Stimulated activated CD8-positive, alpha-beta memory T cell treated with anti-CD3 and anti-CD28 coated beads, Interleukin-15, amount 100 ng/mL, for 48 hours (primary cell): Measurements from ENCODE around the gene CDK2AP2.

Source experiments
- DNase-seq, 2 donors: peaks; one replicate each; pipeline ENCODE4 v3.0.0-alpha.2; 2020; ENCODE audit warnings: low read depth in 2 of 2

Gene CDK2AP2

DNA sequence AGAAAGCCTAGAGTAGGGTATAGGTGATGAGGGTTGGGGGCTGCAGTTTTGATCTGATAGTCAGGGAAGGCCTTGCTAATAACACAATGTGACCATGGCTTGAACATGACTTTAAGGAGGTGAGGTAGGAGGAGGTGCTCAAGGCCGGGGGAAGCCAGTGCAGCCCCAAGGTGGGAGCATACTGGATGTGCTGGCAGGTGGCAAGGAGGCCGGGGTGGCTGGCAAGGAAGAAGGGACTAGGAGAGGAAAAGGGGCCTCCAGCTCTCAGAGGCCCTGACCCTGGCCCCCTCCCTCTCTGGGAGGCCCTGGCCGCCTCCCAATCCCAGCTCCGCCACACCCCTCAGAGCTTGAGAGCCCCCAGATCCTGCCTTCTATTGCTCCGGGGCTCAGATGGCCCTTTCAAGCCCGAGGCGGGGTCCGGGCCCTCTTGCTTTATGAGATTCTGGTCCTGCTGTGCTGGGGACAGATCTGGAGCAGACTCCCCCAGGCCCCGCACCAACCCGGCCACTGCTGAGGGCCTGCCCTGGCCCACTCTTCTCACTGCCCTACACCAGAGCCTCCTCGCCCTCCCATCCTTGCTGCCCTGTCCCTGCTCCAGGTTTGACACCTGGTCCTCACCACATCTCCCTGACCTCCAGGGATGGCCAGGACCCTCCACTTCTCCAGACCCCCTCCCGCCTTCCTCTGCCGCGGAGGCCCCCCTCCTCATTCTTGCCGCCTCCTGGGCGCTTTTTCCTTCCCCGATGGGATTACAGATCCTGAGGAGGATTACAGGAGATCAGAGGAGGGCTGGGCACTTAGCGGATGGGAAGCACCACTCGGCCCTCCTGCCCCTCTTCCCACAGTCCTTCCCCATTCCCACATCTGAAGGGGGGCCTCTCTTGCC, 4.6 kb downstream of the CDK2AP2 start:
- DNase-seq, result no peak

- no peak for DNase-seq
Measured at GRCh38 chr11:67502328-67502979, 5.5 kb downstream of the CDK2AP2 start.

GRCh38 chr11:67501854-67502253, 6.1 kb downstream of the CDK2AP2 start:
- DNase-seq, result no peak

- DNase-seq, result no peak
Measured at GRCh38 chr11:67500831-67501715, 6.9 kb downstream of the CDK2AP2 start.

DNA sequence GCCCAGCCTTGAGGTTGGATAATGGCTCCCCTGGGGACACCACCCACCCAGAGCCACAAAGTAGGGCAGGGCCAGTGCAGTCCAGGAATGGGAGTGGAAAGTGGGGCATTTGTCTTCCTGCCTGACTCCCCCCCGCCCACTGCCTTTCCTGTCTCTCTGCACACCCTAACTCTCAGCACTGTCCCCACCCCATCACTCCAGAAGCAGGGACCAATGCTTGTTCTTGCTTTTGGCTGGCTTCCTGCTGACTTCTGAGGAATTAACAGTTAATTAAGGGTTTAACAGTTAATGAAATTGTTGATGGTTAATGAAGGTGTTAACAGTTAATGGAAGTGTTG, 7.5 kb downstream of the CDK2AP2 start:
- no peak for DNase-seq

DNA sequence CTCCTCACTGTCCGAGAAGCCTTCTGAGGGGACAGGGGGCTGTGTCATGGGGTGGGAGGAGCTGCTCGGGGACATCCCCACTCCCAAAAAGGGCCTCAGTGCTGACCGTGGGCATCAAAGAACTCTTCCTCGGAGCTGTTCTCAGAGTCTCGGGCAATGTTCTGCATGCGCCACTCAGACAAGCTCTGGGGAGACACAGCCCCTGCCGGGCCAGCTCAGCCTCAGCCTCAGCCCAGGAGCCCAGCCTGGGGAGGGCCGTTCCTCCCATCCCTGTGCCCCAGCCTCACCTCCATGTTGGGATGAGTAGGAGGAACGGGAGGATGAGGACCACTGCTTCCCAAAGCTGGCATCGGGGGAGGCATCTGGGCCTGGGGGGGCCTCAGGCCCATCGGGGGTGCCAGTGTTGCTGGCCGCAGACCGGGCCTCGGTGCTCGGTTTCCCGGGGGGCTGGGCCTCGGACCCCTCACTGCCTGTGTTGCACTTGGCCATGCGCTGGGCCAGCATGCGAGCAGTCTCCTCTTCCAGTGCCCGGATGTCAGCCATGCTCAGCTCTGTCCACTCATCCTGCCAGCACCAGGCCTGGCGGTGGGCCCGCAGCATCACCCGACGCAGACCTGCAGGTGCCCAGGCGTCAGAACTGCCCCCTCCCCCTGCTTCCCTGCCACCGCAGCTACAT, 8.0 kb downstream of the CDK2AP2 start:
- no peak for DNase-seq

GRCh38 chr11:67498544-67498972, 9.4 kb downstream of the CDK2AP2 start:
- no peak for DNase-seq

GRCh38 chr11:67497656-67498291, 10.2 kb downstream of the CDK2AP2 start:
- DNase-seq, result no peak

GRCh38 chr11:67496113-67496512, 11.8 kb downstream of the CDK2AP2 start:
- DNase-seq, result no peak

- DNase-seq, result no peak
Measured at GRCh38 chr11:67495234-67496005, 12.5 kb downstream of the CDK2AP2 start.

DNA sequence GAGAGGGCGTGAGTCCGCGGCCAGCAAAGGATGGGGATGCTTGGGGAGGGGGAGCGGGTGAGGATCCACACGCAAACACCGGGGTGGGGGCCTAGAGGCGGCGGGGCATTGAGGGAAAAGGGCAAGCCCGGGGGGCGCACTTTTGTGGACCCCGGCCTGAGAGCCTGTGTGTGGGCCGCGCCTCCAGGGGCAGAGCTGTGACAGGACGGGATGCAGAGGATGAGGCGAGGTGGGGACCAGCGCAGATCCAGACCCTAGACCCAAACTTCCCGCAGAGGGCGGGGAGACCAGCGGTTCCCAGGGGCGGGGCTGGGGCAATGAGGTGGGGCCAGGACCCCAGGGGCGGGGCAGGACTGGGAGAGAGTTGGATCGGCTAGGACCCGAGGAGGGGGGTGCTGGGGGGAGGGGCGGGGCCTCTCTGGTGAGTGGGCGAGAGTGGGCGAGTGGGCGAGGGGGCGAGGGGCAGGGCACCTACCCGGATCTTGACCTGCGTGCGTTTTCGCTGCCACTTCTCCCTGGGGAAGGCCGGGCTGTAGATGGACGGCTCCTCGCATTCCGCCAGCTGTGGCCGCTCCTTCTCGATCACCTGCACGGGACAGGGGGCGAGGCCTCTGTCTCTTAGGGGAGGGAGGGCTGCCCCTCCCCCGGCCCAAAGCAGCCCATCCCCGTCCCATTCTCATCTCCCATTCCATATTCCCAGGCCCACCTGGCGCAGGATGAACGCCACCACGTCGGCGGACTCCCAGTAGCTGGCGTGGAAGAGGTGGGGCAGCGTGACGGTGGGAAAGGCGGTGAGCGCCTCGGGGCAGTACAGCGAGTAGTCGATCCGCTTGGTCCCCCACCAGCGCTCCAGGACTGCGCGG, 13.4 kb downstream of the CDK2AP2 start:
- DNase-seq, result no peak

DNA sequence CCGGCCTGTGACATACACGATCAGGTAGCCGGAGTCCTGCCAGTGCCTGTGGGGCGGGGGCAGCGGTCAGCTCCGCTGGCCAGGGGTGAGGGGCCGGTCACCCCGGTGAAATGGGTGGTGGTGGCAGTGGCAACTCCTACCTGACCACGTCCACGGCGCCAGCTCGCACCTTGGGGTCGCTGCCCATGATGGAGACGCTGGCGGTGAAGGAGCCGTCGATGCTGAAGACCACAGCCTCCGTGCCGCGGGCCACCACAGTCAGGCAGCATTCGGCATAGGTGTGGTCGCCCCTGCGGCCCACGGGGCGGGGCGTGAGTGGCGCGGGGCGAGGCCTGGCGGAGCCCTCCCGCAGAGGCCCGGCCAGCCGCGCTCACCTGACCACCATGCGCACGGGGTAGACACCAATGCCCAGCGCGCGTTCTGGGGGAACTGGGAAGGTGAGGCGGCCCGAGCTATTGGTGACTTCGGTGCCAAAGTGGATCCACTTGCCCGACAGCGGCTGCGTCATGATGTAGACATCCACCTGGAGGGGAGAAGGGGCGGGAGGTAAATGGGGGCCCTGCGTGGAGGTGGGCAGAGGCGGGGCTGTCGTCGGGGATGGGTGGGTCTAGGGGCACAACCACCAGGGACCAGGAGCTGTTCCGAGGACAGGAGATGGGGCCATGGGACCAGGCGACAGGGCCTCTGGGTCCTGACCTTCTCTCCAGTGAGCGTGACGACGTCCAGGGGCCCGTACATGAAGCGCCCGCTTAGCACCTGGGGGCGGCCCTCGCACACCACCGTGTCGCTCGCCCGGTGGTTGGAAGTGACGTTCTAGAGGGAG, 14.2 kb downstream of the CDK2AP2 start:
- DNase-seq, result no peak

DNA sequence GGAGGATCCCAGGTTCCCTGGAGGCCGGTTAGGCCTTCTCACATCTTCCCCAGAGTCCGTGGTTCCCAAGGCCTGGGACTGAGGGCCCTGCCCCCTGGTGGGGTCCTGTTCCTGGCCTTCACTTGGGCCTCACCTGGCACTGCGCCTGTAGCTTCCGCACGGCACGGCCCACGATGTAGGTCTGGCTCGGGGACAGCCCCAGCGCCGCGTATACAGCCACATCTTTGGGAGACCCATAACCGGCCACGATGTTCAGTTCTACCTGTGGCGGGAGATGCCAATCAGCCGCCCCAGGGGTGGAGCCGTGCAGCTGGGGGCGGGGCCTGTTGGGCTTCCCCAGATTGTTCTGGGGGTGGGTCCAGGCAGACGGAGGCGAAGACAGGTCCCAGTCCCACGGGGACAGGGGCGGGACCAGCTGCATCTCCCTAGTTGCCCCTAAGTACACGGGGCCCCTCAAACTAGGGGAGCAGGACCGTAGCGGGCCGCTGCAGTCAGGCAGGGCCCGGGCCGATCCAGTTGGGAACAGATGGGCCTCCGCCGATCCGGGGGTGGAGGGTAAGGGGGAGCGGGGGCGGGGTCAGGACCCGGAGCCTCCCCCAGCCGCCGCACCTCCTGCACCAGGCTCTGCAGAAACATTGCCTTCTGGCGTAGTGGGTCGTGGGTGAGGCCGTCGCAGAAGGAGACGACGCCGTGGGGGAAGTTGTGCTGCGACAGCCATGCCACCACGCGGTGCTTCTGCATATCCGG, 15.0 kb downstream of the CDK2AP2 start:
- DNase-seq, result no peak

DNA sequence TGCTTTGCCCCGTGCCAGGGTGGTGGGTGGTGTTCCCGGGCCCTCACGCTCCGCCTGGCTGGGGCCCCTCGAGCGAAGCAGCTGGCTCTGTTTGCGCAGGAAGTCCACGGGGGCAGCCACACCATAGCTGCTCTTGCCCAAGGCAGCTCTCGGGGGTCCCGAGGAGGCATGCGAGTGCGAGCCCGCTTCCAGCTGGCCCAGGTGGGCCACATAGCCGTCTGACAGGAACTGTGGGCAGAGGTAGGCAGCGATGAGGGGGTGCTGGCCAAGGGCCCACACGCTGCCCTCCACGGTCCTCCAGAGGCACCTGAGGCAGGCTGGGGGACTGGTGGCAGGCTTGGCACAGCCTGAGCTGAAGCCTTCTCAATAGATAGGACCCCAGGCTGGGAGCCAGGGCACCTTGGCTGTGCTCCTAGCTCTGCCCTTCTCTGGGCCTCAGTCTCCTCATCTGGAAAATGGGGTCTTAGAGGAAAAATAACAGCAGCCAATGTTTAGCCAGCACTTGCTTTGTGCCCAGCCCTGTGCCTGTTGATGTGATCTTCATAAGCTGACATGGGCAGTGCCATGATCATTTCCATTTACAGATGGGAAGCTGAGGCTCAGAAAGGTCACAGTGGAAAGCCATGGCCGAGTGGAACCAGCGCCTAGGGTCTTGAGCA, 15.8 kb downstream of the CDK2AP2 start:
- no peak for DNase-seq

GRCh38 chr11:67491276-67492068, 16.5 kb downstream of the CDK2AP2 start:
- DNase-seq, result no peak

DNA sequence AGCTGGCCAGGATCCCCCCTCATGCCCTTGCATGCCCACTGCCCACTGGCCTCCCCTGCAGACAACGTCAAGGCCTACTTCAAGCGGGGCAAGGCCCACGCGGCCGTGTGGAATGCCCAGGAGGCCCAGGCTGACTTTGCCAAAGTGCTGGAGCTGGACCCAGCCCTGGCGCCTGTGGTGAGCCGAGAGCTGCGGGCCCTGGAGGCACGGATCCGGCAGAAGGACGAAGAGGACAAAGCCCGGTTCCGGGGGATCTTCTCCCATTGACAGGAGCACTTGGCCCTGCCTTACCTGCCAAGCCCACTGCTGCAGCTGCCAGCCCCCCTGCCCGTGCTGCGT, 17.3 kb downstream of the CDK2AP2 start:
- DNase-seq, result no peak
